Amniotic stem cell (primary cell): ENCODE measurements around the gene FIBP.
A peak's percentile ranks its signal among the peaks of the same experiment; 100 is the strongest.

Source experiments
- DNase-seq: peaks from one replicate; lab custom pipeline; 2025; lab: John Stamatoyannopoulos, UW

Gene FIBP

DNA sequence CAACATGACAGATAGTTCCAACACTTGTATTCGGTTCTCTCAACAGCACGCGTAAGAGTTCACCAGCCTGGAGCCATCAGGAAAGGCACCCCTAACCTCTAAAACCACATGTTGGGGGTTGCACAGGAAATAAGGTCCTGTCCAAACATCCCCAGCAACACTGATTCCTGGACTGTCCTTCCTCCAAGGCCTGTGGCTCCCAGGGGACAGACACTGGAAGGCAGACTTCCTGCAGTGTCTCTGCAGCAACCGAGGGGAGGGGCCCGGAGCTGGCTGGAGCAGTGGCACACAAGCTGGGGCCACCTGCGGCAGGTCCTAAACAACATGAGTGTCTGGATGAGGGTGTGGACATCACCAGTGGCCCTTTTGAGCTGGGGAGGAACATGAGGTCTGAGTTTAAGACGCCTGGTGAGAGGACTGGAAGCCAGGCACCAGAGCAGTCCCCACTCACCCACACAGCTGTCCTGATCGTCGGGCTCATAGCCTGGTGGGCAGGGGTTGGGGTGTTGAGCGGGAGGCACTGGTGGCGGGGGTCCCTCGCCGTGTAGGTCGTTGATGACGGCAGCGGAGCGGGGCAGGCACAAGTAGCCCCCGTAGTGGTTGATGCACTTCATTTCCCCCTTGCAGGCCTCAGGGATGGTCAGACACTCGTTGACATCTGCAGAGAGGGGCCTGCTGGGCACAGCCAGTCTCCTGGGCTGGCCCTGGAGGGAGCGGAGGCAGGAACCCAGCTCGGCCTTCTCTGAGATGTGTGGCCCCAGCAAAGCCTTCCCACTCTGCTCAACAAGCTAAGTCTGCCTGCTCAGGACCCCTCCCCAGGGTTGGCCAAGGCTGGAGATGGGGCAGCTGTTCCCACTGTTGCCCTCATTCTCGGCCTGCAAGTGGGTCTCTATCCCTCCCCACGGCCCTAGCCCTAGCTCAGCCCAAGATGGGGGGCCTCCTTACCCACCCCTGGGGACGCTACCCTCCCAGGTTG lies 17.3 kb downstream of the FIBP start:
- DNase-seq, result no peak

DNA sequence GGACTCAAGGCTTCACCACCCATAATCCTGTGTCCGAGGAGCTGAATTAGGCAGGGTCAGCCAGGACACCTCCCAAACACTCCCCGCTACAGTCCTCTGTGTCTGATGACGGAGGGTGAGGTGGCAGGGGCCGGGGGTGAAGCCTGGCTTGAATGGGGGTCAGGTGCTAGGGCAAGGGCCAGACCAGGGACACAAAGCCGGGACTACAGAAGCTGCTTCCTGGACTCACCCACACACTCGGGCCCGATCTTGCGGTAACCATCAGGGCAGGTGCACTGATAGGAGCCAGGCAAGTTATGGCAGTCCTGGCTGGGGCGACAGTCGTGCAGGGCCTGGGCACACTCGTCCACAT lies 18.0 kb downstream of the FIBP start:
- DNase-seq, result no peak

DNA sequence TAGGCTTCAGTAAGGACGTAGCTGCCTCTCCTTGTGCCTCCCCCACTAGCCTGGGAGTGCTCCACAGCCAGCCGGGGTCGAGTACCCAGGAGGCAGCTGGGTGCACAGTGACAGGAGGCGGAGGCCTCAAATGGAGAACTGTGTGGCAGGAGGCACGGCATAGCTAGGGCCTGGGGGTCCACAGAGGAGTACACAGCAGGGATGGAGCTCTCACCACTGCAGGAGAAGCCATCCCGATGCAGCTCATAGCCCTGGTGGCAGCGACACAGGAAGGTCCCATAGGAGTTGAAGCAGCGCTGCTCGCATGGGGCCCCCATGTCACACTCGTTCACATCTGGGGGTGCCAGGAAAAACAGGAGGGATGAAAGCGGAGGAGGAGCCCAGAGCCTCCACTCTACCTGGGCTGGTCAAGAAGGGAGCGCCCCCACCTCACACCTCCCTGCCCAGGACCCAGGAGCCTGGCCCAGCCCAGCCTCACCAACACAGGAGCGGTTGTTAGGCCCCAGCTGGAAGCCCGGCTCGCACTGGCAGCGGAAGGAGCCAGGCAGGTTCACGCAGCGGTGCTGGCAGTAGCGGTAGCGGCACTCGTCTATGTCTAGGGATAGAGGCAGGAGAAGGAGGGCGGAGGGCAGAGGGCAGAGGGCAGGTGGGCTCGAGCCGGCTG lies 18.5 kb downstream of the FIBP start:
- DNase-seq, result no peak

DNA sequence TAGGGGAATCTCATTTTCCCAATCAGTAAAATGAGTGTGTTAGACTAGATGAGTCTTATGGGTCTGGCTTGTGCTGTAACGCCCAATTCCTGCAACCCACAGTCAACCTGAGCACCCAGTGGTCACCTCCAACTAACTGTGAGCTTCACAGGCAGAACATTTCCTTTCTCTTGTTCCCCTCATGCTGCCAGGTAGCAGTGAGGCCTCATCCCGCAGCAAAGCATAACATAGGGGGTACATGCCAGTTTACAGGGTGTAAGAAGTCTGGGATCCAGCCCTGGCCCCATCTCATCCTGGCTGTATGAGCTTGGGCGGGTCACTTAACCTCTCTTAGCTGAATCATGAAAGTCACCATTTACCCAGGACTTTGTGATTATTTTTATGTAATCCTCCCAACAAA lies 19.4 kb downstream of the FIBP start:
- no peak for DNase-seq

DNA sequence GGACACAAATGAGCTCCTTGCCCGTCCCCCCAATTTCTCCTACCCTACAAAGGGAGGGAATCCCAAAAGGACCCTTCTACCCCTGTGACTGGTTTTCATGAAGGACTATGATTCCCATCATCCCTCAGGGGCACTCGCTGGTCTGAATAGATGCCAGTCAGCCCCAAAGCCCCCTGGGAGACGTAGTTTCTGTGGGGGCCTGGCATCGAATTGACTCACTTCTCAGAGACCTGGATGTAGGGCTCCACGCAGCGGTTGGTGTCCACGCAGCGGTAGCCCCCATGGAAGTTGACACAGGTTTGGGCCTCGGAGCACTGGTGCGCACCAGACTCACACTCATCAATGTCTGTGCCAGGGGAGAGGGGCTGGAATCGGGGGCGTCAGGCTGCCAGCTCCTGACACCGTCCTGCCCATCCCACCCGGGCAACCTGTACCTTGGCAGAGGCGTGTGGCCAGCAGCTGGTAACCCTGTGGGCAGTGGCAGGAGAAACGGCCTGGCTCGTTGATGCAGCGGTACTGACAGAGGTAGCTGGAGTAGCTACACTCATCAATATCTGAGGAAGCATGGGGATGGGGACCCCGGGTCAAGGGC lies 20.1 kb downstream of the FIBP start:
- no peak for DNase-seq

DNA sequence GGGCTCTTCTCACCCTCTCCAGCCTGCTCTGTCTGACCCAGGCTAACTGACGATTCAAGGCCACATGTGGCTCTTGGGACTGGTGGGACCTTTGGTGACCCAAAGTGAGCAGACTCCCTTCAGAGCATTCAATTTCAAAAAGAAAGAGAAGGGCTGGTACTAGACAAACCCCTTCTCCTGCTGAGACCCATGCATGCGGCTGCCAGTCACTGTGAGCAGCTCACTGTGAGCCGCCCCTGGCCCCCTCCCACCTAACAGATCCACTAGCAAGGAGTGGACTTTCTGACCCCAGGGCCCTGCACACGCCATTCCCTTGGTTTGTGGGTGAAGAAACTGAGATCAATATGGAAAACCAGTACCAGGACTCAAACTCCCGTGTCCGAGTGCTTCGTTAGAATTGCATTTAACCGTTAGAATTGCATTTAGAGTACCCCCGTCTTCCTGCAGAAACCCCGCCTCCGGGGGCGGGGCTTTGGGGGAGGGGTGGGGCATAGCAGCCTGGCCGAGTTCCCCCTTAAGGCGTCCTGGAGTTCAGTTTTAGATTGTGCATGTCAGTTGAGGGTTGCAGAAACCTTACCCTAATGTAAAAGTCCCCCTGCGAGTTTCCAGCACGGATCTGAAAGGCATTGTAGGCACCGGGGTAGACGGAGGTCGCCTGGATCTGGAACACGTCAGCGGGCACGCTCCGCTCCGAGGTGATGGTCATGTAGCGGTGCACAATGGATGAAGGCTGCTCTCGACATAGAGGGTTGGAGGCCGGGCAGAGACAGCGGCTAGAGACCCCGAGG lies 20.8 kb downstream of the FIBP start:
- no peak for DNase-seq

DNA sequence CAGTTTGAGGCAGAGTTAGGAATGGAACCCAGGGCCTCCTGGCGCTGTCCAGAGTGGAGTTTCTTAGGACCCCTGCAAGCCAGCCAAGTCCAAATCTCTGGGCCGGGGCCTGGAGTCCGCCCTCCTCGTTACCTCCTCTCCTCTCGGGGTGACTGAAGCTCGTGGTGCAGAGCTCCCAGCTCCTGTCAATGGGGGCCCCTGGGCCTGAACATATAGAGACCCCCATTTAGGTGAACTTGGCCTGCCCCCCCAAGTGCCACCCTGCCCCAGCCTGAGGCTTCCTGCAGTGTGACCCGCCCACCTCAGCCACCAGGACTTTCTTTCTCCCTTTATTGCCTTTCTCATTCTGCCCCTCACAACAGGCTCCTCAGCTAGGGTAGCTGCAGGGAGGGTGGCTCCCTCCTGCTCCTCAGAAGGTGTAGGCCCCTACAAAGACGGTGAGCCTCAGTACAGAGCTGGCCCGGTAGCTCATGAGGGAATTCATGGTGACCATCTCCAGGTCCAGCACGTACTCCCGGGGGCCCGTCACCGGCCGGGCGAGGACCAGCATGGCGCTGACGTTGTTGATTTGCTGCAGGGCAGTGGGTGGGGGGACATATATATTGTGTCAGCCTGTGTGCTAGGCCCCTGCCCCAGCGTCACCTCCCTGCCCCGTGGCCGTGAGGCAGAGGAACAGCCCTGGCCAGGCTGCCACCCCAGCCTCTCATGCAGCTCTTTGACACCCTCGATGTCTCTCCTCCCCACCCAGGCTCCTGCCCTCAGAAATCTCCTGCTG lies 21.6 kb downstream of the FIBP start:
- DNase-seq, result no peak

DNA sequence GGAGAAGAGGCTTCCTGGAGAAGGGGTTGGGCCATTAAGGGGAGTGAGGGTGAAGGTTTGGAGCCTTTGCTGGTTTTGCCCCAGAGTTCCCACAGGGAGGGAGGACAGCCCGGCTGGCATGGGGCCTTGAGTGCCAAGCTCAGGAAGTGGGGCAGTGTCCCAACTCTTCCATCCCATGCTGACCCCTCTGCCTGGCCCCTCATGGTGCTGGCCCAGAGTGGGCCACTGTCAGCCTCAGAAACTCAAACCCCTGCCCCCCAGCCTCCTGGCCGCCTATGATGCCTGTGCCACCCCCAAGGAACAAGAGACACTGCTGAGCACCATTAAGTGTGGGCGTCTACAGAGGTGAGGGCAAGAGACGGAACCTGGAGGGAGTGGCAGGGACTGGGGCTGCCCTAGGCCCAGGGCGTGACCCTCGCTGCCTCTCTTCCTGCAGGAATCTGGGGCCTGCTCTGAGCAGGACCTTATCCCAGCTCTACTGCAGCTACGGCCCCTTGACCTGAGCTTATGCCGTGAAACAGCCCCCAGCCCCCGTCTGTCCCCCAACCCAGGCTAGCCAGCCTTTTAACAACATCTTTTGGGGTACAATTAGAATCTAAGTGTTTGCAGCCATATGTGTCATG lies 22.6 kb downstream of the FIBP start:
- DNase-seq, result no peak

DNA sequence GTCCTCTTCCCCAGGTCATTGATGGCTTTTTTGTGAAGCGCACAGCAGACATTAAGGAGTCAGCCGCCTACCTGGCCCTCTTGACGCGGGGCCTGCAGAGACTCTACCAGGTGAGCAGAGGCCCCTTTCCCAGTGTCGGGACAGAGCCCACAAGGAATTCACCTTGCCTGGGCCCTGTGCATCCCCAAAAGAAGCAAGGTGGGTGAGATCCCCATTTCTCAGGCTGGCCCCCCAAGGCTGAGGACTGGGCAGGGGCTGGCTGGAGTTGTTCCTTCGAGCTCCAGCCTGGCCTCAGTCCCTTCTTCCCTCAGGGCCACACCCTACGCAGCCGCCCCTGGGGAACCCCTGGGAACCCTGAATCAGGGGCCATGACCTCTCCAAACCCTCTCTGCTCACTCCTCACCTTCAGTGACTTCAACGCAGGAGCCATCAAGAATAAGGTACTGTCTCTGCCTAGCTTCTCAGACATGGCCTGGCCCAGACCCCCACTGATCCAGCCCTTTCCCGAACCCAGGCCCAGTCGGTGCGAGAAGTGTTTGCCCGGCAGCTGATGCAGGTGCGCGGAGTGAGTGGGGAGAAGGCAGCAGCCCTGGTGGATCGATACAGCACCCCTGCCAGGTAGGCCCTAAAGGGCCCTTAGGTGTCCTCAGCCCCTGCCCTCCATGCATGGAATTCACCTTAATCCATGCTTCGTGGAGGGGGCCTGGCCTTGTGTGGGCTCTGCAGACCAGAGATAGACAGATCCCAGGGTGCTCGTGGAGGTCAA lies 23.4 kb downstream of the FIBP start:
- DNase-seq, result no peak

DNA sequence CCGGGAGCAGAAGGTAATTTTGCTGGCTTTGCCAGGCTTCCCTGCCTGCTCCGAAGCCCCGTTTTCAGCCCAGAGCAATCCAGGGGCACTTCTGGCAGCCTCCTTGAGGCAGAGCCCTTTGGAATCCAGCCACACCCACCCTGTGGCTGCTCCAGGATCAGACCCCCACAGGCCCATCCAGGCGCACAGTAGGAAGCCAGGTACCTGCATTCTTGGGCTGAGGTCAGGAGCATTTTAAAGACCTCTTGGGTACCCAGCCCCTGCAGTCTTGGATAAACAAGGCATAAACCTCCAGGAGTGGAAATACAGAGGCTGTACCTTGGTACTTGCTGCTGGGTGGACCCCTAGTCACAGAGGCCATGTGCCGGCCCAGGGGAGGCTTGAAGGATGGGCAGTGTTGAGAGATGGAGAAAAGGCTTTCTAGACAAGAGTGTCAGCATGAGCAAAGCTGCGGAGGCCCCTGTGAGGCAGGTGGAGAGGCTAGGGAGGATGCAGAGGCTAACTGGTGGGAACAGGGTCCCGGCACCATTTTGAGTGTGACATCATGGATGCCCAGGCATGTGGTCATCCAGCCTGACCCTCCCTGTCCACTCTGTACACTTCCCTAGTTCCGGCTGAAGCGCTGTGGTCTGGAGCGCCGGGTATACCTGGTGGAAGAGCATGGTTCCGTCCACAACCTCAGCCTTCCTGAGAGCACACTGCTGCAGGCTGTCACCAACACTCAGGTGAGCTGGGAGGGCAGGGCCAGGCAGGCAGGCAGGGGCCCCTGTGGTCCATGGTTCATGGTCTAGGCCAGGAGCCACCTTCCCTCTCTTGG lies 24.2 kb downstream of the FIBP start:
- no peak for DNase-seq

DNA sequence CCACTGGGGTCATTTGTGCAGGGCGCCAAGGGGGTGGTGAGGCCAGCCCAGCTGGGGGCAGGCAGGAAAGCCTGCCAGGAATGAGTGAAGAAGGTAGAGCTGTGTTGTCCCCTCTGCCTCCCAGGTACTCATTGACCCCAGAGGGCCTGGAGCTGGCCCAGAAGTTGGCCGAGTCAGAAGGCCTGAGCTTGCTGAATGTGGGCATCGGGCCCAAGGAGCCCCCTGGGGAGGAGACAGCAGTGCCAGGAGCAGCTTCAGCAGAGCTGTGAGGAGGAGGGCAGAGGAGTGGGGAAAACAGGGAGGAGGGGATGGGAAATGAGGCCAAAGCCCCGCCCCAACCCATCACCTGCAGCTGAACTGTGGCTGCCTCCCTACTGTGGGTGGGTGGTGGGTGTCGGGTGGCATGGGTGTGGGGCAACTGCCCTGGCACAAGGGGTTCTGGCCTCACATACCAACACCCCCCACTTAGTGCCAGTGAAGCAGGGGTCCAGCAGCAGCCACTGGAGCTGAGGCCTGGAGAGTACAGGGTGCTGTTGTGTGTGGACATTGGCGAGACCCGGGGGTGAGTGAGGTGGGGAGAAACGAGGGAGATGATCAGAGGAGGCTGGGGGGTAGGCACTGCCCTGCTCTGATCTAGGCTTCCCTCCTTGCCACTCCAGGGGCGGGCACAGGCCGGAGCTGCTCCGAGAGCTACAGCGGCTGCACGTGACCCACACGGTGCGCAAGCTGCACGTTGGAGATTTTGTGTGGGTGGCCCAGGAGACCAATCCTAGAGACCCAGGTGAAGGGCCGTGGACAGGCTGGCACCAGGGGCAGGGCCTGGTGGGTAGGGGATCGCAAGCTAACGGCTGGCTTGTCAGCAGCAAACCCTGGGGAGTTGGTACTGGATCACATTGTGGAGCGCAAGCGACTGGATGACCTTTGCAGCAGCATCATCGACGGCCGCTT lies 25.1 kb downstream of the FIBP start:
- no peak for DNase-seq

DNA sequence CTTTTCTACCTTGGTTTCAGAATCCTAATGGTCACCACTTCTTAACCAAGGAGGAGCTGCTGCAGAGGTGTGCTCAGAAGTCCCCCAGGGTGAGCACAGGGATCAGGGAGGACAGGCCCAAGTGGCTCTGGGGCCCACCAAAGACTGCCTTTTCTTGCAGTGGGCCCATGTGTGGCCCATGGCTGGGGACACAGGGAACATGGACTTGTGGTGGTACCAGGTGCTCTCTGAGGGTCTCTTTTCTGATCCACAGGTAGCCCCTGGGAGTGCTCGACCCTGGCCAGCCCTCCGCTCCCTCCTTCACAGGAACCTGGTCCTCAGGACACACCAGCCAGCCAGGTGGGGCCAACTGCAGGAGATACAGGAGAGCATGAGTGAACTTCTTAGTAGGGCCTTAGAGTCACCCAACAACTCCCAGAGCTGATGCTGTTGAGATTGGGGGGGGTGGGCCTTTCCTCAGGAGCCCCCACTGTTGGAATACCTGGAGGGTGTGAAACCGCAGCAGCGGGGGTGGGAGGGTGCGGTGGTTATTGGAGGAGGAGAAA lies 26.0 kb downstream of the FIBP start:
- no peak for DNase-seq

DNA sequence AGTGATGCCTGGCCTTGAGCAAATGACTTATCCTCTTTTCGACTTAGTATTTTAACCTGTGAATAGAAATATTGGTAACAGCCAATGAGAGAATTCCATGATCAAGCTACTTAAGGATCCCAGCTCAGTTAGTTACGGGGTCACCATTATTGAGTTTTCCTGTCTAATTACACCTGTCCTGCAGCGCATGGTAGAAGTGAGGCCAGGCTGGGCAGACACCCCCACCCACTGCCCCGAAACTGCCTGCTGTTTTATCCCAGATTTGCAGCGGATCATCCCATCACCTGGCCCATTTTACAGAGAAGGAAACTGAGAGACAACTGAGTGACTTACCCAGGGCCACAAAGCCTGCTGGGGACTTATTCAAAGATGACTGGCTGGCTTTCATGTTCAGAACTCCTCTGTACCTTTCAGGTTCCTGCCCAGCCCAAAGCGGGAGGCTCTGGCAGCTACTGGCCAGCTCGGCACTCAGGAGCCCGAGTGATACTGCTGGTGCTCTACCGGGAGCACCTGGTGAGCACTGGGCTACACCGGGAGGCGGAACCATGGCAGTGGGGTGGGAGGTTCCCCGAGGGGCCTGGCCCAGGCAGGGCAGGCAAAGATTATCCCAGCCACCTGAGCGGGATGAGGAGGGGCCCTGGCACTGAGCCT lies 26.6 kb downstream of the FIBP start:
- no peak for DNase-seq

DNA sequence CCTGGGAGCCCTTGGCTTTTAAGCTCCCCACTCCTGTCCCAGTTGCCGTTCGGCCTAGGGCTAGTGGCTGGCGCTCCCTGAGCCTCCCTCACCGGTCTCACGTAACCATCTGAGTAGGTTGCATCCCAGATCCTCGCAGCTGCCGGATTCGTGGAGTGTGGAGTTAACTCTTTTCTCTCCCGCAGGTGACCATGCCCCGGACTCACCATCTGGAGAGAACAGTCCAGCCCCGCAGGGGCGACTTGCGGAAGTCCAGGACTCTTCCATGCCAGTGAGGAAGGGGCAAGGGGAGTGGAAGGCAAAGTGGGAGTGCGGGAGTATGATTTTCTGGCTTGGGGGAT lies 27.1 kb downstream of the FIBP start:
- DNase-seq, result no peak

DNA sequence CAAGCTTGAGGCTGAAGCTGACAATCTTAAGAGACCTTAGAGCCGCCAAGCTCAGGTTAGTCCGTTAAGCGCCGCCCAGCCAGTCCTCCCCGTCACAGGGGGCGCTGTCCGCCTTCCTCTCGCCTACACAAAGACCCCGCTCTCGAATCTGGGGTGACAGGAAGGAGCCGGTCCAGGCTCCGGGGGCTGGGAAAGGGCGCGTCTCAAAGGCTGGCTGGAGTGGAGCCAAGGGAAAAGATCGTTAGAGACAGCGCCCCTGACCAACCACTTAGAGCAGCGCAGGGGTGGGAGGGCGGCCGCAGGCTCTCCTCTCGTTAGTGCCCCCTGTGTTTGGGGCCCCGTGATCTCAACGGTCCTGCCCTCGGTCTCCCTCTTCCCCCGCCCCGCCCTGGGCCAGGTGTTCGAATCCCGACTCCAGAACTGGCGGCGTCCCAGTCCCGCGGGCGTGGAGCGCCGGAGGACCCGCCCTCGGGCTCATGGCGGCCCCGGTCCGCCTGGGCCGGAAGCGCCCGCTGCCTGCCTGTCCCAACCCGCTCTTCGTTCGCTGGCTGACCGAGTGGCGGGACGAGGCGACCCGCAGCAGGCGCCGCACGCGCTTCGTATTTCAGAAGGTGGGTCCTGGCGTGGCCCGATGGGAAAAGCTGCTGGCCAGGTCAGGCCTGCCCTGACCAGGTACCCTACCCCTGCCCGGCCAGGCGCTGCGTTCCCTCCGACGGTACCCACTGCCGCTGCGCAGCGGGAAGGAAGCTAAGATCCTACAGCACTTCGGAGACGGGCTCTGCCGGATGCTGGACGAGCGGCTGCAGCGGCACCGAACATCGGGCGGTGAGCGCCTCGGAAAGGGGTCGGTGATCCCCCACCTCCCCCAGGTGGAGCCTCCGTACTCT lies 27.8 kb downstream of the FIBP start, which contains the start of gene MUS81:
TSS of gene MUS81 (plus strand) at position 156 of the 887 bp plus-strand sequence. CDS start at position 477, 321 bp downstream.
- peak; percentile 98 for DNase-seq

DNA sequence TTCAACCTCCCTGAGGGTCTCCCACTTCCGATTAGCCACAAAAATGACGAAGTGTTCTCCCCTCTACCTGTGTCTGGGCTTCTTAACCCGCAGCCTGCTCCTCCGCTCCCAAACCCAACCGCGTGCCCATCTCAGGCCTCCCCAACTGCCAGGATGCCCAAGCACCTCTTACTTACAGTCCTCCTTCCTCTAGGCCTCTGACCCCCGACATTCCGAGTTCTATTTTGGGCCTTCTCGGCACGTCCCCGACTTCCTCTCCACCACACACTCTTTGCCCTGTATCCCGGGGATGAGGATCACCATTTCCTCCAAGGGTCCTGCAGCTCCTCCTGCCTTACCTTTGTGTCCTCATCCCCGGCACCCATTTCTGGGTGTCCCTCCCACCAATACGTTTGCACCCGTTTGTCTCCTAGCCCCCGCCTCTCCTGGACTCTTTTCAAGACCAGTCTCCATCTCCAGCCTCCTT lies 28.4 kb downstream of the FIBP start:
- no peak for DNase-seq
